Measurements from ENCODE around the gene KLHL40. TPM values are rescaled to one million over a fixed set of nuclear protein-coding genes. Genes with fewer than 3 reads are reported as not detected.

The KLHL40 gene, protein sequence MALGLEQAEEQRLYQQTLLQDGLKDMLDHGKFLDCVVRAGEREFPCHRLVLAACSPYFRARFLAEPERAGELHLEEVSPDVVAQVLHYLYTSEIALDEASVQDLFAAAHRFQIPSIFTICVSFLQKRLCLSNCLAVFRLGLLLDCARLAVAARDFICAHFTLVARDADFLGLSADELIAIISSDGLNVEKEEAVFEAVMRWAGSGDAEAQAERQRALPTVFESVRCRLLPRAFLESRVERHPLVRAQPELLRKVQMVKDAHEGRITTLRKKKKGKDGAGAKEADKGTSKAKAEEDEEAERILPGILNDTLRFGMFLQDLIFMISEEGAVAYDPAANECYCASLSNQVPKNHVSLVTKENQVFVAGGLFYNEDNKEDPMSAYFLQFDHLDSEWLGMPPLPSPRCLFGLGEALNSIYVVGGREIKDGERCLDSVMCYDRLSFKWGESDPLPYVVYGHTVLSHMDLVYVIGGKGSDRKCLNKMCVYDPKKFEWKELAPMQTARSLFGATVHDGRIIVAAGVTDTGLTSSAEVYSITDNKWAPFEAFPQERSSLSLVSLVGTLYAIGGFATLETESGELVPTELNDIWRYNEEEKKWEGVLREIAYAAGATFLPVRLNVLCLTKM
- total RNA-seq: 38.8 TPM

GRCh38 chr3:42685363-42685881 lies at the start of gene KLHL40:
Gene KLHL40 (plus strand): TSS chr3:42685537. CDS start chr3:42685619, 82 bp downstream.

DNA sequence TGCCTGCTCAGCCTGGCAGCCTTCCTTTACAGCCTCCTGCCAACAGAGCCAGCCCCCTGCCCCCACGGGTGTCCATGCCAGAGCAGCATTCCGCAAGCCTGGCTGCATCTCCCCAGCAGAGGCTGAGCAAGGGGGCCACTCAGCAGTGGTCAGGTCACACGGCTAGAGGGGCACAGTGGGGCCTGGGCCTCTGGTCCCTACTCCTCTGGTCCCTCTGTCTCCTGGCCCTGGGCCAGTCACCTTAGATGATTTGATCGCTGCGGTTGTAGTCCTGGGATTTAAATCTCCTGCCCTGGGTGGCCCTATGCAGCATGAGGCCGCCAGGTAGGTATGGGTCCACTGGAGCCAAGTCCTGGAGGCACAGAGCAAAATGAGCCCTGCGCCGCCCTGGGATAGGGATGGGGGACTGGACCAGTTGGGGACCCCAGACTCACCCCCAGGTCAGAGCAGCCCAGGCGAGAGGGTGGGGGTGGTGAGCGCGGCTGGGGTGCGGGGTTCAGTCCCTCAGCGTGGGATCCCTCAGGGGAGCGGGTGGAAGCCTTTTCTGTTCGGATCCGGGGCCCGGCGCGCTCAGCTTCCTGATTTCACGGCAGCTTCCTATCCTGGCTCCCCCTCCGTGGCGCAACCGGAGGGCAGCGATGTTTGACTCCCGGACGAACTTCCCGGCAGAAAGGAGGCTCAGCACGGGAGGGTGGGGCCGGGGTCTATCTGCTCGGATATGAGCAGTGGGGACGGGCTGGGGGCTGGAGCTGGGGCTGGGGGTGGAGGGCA lies 31.6 kb upstream of the KLHL40 start, which contains the start of gene ZBTB47:
Gene ZBTB47 (plus strand): TSS at position 138 of the 771 bp plus-strand sequence. CDS start 4,659 bp downstream, outside the sequence.

GRCh38 chr3:42702066-42702951 lies 17.0 kb downstream of the KLHL40 start, which contains the start of gene HHATL:
Gene HHATL (minus strand): TSS chr3:42702798. CDS start chr3:42700826, 1,972 bp downstream.

Other genes with a start within 250 kb of the KLHL40 start
- 3.4 TPM for gene VIPR1, start 182.9 kb upstream of the KLHL40 start, total RNA-seq
- 47.0 TPM for gene SEC22C, start 103.6 kb upstream of the KLHL40 start, total RNA-seq
- 13.1 TPM for gene SS18L2, start 94.7 kb upstream of the KLHL40 start, total RNA-seq
- 133 TPM for gene NKTR, start 84.9 kb upstream of the KLHL40 start, total RNA-seq
- gene ZBTB47, start 31.8 kb upstream of the KLHL40 start, total RNA-seq: 23.4 TPM
- gene HHATL, start 17.3 kb downstream of the KLHL40 start, total RNA-seq: 9.0 TPM
- 2.0 TPM for gene CCDC13, start 87.7 kb downstream of the KLHL40 start, total RNA-seq
- 87.3 TPM for gene HIGD1A, start 119.0 kb downstream of the KLHL40 start, total RNA-seq
- gene ACKR2, start 123.9 kb downstream of the KLHL40 start, total RNA-seq: 6.4 TPM
- 0.35 TPM for gene CYP8B1, start 190.3 kb downstream of the KLHL40 start, total RNA-seq
- 16.9 TPM for gene ZNF662, start 220.6 kb downstream of the KLHL40 start, total RNA-seq